Heart left ventricle (tissue), 13 donors: Measurements from ENCODE around the gene RGS10.

Experiments used
- CTCF ChIP-seq, 12 donors: fragments of 200-600 bp; sonication (generic) in 4 of 12; IDR thresholded peaks; one replicate each; pipeline versions ENCODE4 v1.5.0 to v1.8.0; 2018 to 2022; ENCODE audit warnings: antibody characterized with exemption in 12 of 12, mild to moderate bottlenecking in 5 of 12
- POLR2A ChIP-seq, 2 donors: fragments of 450-650 bp; IDR thresholded peaks; one replicate each; pipeline ENCODE4 v1.6.1; 2017; ENCODE audit warnings: antibody characterized with exemption in 2 of 2, mild to moderate bottlenecking in 2 of 2, moderate library complexity in 2 of 2
- donor health status: ischemic (EF 13 %, LVEDD 7.1; RV severe dilation, severe dysfunction).
- donor health status: DM: no; HTN: yes; CAD: no.
- donor health status: DM: no; HTN: no; CAD: no.
- donor health status: ischemic (EF 25% LVEDD 6.9; RV normal size, moderate dysfunction).
- donor health status: ischemic (EF 25% LVEDD 5.7; RV mildly dilated, moderate dysfunction).
- donor health status: ischemic (EF 35%, LVEDD 5.7; RV mildly dilated, moderate dysfunction).
- donor health status: nonischemic (EF 11% LVEDD 7.7; RV severe dilation, severe dysfunction).
- donor health status: DM: yes; HTN: yes; CAD: no.
- donor health status: PGD.
- donor health status: ischemic (EF 29% LVEDD 5.4; RV normal size, mild dysfunction).
- donor health status: nonischemic (EF 23%, LVEDD 6.1; RV moderate dilation, normal function).

- TF ChIP-seq CTCF (IDR thresholded peaks at IDR 0.05) (no peak), POLR2A (IDR thresholded peaks at IDR 0.05) (no peak)
Observed at GRCh38 chr10:119535837-119536507, 6.5 kb downstream of the RGS10 start.
